PFSK-1 (cell line): ENCODE measurements around the gene CTNNA3.

Source experiments
- FOXP2 ChIP-seq: optimal IDR thresholded peaks from 2 replicates; pipeline ENCODE3; 2011; ENCODE audit warnings: borderline replicate concordance, control low read depth, inconsistent platforms; ENCODE audit not compliant: insufficient read depth; ENCODE audit errors: extremely low read length, extremely low read depth
- POLR2AphosphoS5 ChIP-seq: IDR thresholded peaks from 2 replicates; pipeline ENCODE4 v1.6.1; 2012; ENCODE audit warnings: low read depth, mild to moderate bottlenecking, control low read depth, low read length, moderate library complexity
- SIN3A ChIP-seq: IDR thresholded peaks from 2 replicates; pipeline ENCODE4 v1.6.1; 2012; ENCODE audit warnings: mild to moderate bottlenecking, low read length, moderate library complexity, borderline replicate concordance; ENCODE audit not compliant: insufficient read depth
- TAF1 ChIP-seq: IDR thresholded peaks from 2 replicates; pipeline ENCODE4 v1.6.1; 2012; ENCODE audit warnings: low read length, control low read depth, borderline replicate concordance; ENCODE audit not compliant: insufficient read depth
- TF ChIP-seq, protein P1 (sequence below), 2 experiments: IDR thresholded peaks; 2 replicates each; pipeline versions ENCODE4 v1.6.1 to v1.8.0; 2011 to 2012; ENCODE audit warnings: low read depth in 2 of 2, low read length in 2 of 2, control low read depth in 1 of 2, inconsistent platforms in 1 of 2, mild to moderate bottlenecking in 1 of 2, moderate library complexity in 1 of 2; ENCODE audit not compliant: insufficient read depth in 1 of 2

CTNNA3 gene

DNA sequence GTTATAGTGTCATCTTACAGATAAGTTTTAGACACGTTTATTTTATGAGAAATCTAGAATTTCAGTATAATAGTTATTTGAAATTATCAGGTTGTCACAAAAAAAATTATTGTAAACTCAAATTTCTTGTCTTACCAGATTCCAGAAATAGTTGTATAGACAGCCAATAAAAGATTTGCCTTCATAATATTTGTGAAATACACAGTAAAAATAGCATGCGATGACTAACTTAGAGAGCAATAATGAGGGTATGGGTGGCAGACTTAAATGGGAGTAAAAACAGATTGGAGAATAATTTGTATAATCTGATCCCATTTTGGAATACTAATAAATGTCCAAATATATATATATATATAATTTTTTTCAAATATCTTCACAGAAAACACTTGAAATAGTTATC lies 1457.7 kb downstream of the CTNNA3 start:
- TF ChIP-seq POLR2AphosphoS5 = no peak
- TF ChIP-seq, protein P1, sequence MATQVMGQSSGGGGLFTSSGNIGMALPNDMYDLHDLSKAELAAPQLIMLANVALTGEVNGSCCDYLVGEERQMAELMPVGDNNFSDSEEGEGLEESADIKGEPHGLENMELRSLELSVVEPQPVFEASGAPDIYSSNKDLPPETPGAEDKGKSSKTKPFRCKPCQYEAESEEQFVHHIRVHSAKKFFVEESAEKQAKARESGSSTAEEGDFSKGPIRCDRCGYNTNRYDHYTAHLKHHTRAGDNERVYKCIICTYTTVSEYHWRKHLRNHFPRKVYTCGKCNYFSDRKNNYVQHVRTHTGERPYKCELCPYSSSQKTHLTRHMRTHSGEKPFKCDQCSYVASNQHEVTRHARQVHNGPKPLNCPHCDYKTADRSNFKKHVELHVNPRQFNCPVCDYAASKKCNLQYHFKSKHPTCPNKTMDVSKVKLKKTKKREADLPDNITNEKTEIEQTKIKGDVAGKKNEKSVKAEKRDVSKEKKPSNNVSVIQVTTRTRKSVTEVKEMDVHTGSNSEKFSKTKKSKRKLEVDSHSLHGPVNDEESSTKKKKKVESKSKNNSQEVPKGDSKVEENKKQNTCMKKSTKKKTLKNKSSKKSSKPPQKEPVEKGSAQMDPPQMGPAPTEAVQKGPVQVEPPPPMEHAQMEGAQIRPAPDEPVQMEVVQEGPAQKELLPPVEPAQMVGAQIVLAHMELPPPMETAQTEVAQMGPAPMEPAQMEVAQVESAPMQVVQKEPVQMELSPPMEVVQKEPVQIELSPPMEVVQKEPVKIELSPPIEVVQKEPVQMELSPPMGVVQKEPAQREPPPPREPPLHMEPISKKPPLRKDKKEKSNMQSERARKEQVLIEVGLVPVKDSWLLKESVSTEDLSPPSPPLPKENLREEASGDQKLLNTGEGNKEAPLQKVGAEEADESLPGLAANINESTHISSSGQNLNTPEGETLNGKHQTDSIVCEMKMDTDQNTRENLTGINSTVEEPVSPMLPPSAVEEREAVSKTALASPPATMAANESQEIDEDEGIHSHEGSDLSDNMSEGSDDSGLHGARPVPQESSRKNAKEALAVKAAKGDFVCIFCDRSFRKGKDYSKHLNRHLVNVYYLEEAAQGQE (IDR thresholded peaks at IDR 0.05; ENCODE audit: insufficient read depth in 1 of 2, low read depth in 2 of 2, low read length in 2 of 2) = no peak
- no peak for TF ChIP-seq TAF1
- TF ChIP-seq SIN3A = no peak
- TF ChIP-seq FOXP2 = no peak

DNA sequence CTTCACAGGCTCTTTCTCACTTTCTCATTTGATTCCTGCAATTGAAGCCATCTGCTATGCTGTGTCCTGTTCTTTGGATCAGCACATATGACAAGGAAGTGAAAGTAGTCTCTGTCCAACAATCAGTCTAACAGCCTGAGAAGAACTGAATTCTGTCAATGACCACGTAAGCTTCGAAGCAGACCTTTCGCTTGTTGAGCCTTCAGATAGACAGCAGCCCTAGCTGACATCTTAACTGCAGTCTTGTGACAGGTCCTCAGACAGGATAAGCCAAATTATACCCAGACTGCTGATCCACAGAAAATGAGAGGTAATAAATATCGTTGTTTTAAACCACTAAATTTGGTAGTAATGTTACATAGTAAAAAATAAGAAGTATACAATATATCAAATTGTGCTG lies 1461.1 kb downstream of the CTNNA3 start:
- TF ChIP-seq TAF1 (no peak), POLR2AphosphoS5 (no peak), SIN3A (no peak), FOXP2 (no peak)
- TF ChIP-seq, protein P1 (IDR thresholded peaks at IDR 0.05; ENCODE audit: insufficient read depth in 1 of 2, low read depth in 2 of 2, low read length in 2 of 2) = no peak

DNA sequence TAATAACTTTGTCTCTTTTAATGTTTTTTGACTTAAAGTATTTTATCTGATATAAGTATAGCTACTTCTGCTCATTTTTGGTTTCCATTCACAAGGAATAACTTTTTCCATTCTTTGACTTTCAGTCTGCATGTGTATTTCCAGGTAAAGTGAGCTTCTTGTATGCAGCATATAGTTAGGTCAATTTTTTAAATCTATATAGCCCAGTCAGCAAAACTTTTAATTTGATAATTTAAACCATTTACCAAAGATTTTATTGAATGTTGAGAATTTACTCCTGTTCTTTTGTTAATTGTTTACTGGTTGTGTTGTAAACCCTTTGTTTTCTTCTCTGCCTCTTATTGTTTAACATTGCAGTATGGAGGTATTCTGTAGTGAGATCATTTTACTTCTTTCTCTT lies 1467.1 kb downstream of the CTNNA3 start:
- TF ChIP-seq TAF1 (no peak), POLR2AphosphoS5 (no peak), SIN3A (no peak), FOXP2 (no peak)
- TF ChIP-seq, protein P1 (IDR thresholded peaks at IDR 0.05; ENCODE audit: insufficient read depth in 1 of 2, low read depth in 2 of 2, low read length in 2 of 2) = no peak

DNA sequence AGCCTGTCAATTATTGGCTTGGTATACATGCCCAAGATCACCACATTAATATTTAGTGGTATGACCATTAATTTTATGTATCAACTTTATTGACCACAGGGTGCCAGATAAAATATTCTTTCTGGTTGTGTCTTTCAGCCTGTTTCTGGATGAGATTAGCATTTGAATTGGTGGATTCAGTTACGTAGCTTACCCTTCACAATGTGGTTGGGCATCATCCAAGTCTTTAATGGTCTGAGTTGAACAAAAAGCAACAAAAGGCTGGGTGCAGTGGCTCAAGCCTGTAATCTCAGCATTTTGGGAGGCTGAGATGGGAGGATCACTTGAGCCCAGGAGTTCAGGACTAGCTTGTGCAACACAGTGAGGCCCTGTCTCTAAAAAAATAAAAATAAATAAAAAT lies 1472.3 kb downstream of the CTNNA3 start:
- TF ChIP-seq, protein P1 (IDR thresholded peaks at IDR 0.05; ENCODE audit: insufficient read depth in 1 of 2, low read depth in 2 of 2, low read length in 2 of 2) = no peak
- TF ChIP-seq FOXP2 = no peak
- TF ChIP-seq SIN3A = no peak
- no peak for TF ChIP-seq POLR2AphosphoS5
- no peak for TF ChIP-seq TAF1

DNA sequence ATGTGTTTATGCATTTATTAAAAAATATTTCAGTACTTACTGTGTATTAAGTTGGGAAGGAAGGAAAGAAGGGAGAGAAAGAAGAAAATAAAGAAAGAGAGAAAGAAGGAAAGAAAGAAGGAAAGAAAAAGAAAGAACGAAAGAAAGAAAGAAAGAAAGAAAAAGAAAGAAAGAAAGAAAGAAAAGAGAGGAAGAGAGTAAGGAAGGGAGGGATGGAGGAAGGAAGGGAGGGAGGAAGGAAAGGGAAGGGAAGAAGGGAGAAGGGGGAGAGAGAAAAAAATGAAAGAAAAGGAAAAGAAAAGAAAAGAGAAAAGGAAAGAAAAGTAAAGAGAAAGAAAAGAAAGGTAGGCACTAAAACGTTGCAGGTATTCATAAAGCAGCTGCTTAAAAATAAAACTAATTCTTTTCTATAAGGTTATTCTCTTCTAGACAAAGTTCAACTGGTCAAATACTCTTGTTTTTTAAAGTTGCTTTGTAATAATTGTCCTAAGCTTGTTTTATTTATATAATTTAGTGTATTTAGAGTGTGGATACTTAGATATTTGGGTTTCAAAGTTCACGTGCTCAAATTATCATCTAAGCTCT lies 1473.4 kb downstream of the CTNNA3 start:
- TF ChIP-seq POLR2AphosphoS5 (no peak), FOXP2 (no peak), TAF1 (no peak), SIN3A (no peak)
- TF ChIP-seq, protein P1 (IDR thresholded peaks at IDR 0.05; ENCODE audit: insufficient read depth in 1 of 2, low read depth in 2 of 2, low read length in 2 of 2) = no peak
